ENCODE data around the gene CHRNA7. TPM values are rescaled to one million over a fixed set of nuclear protein-coding genes. Genes with fewer than 3 reads are reported as not detected.

CHRNA7 gene
- total RNA-seq, 1 experiment from 2014 or later, result 4.4 TPM

DNA sequence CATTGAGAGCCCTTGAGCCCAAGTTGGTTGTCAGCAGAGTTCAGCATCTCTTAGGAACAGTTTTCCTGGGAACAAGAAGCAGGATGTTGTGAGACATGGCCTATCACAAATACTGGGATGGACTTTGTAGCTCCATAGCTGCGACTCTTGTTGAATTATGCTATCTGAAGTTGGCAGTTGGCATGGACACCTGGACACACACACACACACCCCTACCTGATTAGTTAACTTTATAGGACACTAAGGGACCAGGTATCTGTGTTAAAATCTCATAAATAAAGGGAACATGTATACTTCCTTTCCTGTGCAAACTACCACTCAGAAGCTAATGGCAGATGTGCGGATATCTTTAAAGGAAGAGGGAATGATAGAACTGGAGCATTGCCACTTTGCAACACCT is 10.2 kb upstream of the CHRNA7 start:
- Histone ChIP-seq H4K20me1 (ENCODE audit: control insufficient read depth, insufficient read depth, insufficient read length) (no peaks in the 10 kb centered on the region), H3K79me1 (ENCODE audit: insufficient read depth, low read depth, low read length, poor library complexity, severe bottlenecking) (no peaks in the 10 kb centered on the region), H3K14ac (ENCODE audit: insufficient read depth, low read length) (no peak overlapping the region), H4K91ac (ENCODE audit: insufficient read length, low read depth, low read length) (no peak overlapping the region), H3K27ac (ENCODE audit: insufficient read length, low read depth, low read length) (no peak overlapping the region), H3K56ac (ENCODE audit: insufficient read length, low read depth, low read length) (no peak overlapping the region), H2AFZ (ENCODE audit: low read length) (no peak overlapping the region), H4K5ac (ENCODE audit: insufficient read length, low read depth, low read length) (no peak overlapping the region), H3K23ac (ENCODE audit: insufficient read length, low read depth, low read length) (no peak overlapping the region), H2AK5ac (ENCODE audit: insufficient read length, low read length) (no peak overlapping the region), H2BK20ac (ENCODE audit: low read depth, low read length, poor library complexity, severe bottlenecking) (no peak overlapping the region), H3K9me3 (ENCODE audit: control insufficient read depth, low read depth, low read length) (no peaks in the 10 kb centered on the region), H3K18ac (ENCODE audit: insufficient read length, low read depth, low read length) (no peak overlapping the region), H3T11ph (ENCODE audit: low read length) (no peak overlapping the region), H3K4ac (ENCODE audit: low read depth, low read length) (no peak overlapping the region), H3K79me2 (ENCODE audit: insufficient read depth, low read length) (no peaks in the 10 kb centered on the region), H3K27me3 (ENCODE audit: insufficient read depth, low read length) (no peaks in the 10 kb centered on the region), H2BK12ac (ENCODE audit: insufficient read length, low read depth, low read length) (no peak overlapping the region), H2BK120ac (ENCODE audit: low read depth, low read length, poor library complexity, severe bottlenecking) (no peak overlapping the region), H2BK15ac (ENCODE audit: low read depth, low read length) (no peak overlapping the region), H2BK5ac (ENCODE audit: insufficient read length, low read length) (no peak overlapping the region), H3K4me2 (ENCODE audit: insufficient read depth, insufficient read length, low read length) (no peak overlapping the region), H3K23me2 (ENCODE audit: insufficient read length, low read depth, low read length, poor library complexity, severe bottlenecking) (no peaks in the 10 kb centered on the region), H3K9ac (ENCODE audit: extremely low read depth, insufficient read length, low read length) (no peak overlapping the region), H3K4me1 (ENCODE audit: insufficient read depth, low read length) (no peaks in the 10 kb centered on the region), H4K8ac (replicated peaks; ENCODE audit: insufficient read length, low read depth, low read length) (no peak overlapping the region)
- Mint-ChIP-seq H3K27ac (no peak overlapping the region), H3K4me1 (no peaks in the 10 kb centered on the region), H3K27me3 (ENCODE audit: low read depth) (no peaks in the 10 kb centered on the region; the same call in 1 of the 2 replicates), H3K9me3 (no peaks in the 10 kb centered on the region), H3K4me3 (no peak overlapping the region), H3K36me3 (ENCODE audit: insufficient read depth in 1 of 3, low read depth in 3 of 3) (no peaks in the 10 kb centered on the region; a peak in 1 of 7 replicates)
- WGBS (ENCODE audit: extremely low coverage, insufficient read length, low lambda C conversion rate), result no CpG with 5 or more reads among the region's 2 CpGs
- TF ChIP-seq, protein P1, sequence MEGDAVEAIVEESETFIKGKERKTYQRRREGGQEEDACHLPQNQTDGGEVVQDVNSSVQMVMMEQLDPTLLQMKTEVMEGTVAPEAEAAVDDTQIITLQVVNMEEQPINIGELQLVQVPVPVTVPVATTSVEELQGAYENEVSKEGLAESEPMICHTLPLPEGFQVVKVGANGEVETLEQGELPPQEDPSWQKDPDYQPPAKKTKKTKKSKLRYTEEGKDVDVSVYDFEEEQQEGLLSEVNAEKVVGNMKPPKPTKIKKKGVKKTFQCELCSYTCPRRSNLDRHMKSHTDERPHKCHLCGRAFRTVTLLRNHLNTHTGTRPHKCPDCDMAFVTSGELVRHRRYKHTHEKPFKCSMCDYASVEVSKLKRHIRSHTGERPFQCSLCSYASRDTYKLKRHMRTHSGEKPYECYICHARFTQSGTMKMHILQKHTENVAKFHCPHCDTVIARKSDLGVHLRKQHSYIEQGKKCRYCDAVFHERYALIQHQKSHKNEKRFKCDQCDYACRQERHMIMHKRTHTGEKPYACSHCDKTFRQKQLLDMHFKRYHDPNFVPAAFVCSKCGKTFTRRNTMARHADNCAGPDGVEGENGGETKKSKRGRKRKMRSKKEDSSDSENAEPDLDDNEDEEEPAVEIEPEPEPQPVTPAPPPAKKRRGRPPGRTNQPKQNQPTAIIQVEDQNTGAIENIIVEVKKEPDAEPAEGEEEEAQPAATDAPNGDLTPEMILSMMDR (conservative IDR thresholded peaks at IDR 0.05), result no peak
- no peak for DNase-seq
